Thymus (tissue), 11 donors: ENCODE measurements around the gene C1QL1. TPM values are rescaled to one million over a fixed set of nuclear protein-coding genes. Genes with fewer than 3 reads are reported as not detected.
A peak's percentile ranks its signal among the peaks of the same experiment; 100 is the strongest.

ENCODE experiments used
- DNase-seq, 9 donors: peaks; one replicate each; pipeline ENCODE4 v3.0.0-alpha.2; 2013; ENCODE audit warnings: low spot score in 9 of 9, low read depth in 6 of 9, missing footprints in 1 of 9
- H3K27ac ChIP-seq, 2 donors: one replicate each; pipeline ENCODE4 v1.5.1; 2013; ENCODE audit warnings: control low read depth in 1 of 2, low read depth in 1 of 2, low read length in 1 of 2, mild to moderate bottlenecking in 1 of 2, moderate library complexity in 1 of 2
- H3K27me3 ChIP-seq, 2 donors: one replicate each; pipeline ENCODE4 v1.5.1; 2013; ENCODE audit warnings: low read length in 1 of 2; ENCODE audit not compliant: control insufficient read depth in 2 of 2, insufficient read depth in 1 of 2
- H3K36me3 ChIP-seq, 2 donors: one replicate each; pipeline ENCODE4 v1.5.1; 2013; ENCODE audit warnings: low read length in 1 of 2, mild to moderate bottlenecking in 1 of 2, moderate library complexity in 1 of 2; ENCODE audit not compliant: control insufficient read depth in 2 of 2, insufficient read depth in 2 of 2
- H3K4me1 ChIP-seq, 2 donors: one replicate each; pipeline ENCODE4 v1.5.1; 2013; ENCODE audit warnings: low read length in 2 of 2; ENCODE audit not compliant: control insufficient read depth in 2 of 2, insufficient read depth in 2 of 2
- H3K4me3 ChIP-seq, 2 donors: one replicate each; pipeline ENCODE4 v1.5.1; 2013; ENCODE audit warnings: low read length in 2 of 2, control low read depth in 1 of 2, mild to moderate bottlenecking in 1 of 2
- H3K9me3 ChIP-seq, 2 donors: one replicate each; pipeline ENCODE4 v1.5.1; 2013; ENCODE audit warnings: low read length in 1 of 2, mild to moderate bottlenecking in 1 of 2; ENCODE audit not compliant: control insufficient read depth in 2 of 2, insufficient read depth in 1 of 2
- WGBS: extraction: QIAGEN DNeasy Blood & Tissue Kit; methylation state at CpG from one replicate; pipeline ENCODE4 v1.1.7; 2013; 5-methylcytosine and 5-hydroxymethylcytosine counted together
- polyA plus RNA-seq: library from polyadenylated mRNA; stranded (reverse); fragments of 200-250 nt; gene quantifications from one replicate; pipeline ENCODE4 v1.2.3, GENCODE V29; 2013
- total RNA-seq: library from RNA; stranded (reverse); fragments of 120-200 nt; gene quantifications from one replicate; pipeline ENCODE4 v1.2.4, GENCODE V29; 2013
- donor health status: healthy.

Gene C1QL1
- total and polyA plus RNA-seq, 2 donors = 0.09 to 0.23 TPM

GRCh38 chr17:44915321-44915726 lies 52.8 kb downstream of the C1QL1 start, which contains the start of gene GFAP:
Gene GFAP, minus strand, starts transcription at chr17:44915500. Its CDS starts 14 bp downstream, at chr17:44915486.
- Histone ChIP-seq H3K27ac (no peak within 1 kb of the TSS), H3K4me3 (no peak within 1 kb of the TSS), H3K9me3 (no peaks in the 10 kb centered on the region), H3K27me3 (peaks cover 11 to 84% of the 10 kb centered on the region in 2 donors), H3K4me1 (peaks cover 0 to 4% of the 10 kb centered on the region in 2 donors), H3K36me3 (no peaks in the 10 kb centered on the region)
- 91% methylated on average over 17 of the region's 17 CpGs for WGBS
- no peak for DNase-seq

GRCh38 chr17:44914698-44915271 lies 53.3 kb downstream of the C1QL1 start:
- H3K4me3 ChIP-seq = no peak overlapping the region
- H3K4me1 ChIP-seq = peaks cover 0 to 4% of the 10 kb centered on the region in 2 donors
- WGBS = 92% methylated on average over 19 of the region's 19 CpGs
- H3K36me3 ChIP-seq = no peaks in the 10 kb centered on the region
- peaks cover 11 to 84% of the 10 kb centered on the region in 2 donors for H3K27me3 ChIP-seq
- no peak overlapping the region for H3K27ac ChIP-seq
- H3K9me3 ChIP-seq = no peaks in the 10 kb centered on the region
- no peak for DNase-seq

GRCh38 chr17:44914148-44914547 lies 54.0 kb downstream of the C1QL1 start:
- Histone ChIP-seq H3K9me3 (no peaks in the 10 kb centered on the region), H3K27ac (no peak overlapping the region), H3K36me3 (no peaks in the 10 kb centered on the region), H3K4me3 (no peak overlapping the region), H3K27me3 (peaks cover 11 to 80% of the 10 kb centered on the region in 2 donors), H3K4me1 (peaks cover 0 to 4% of the 10 kb centered on the region in 2 donors)
- WGBS = 90% methylated on average over 4 of the region's 4 CpGs
- DNase-seq = no peak

- WGBS = 55% methylated on average over 6 of the region's 6 CpGs
- peaks cover 0 to 4% of the 10 kb centered on the region in 2 donors for H3K4me1 ChIP-seq
- DNase-seq = no peak
- H3K4me3 ChIP-seq = no peak overlapping the region
- no peaks in the 10 kb centered on the region for H3K9me3 ChIP-seq
- H3K36me3 ChIP-seq = no peaks in the 10 kb centered on the region
- peaks cover 11 to 81% of the 10 kb centered on the region in 2 donors for H3K27me3 ChIP-seq
- no peak overlapping the region for H3K27ac ChIP-seq
Observed at GRCh38 chr17:44913676-44914075, 54.4 kb downstream of the C1QL1 start.

GRCh38 chr17:44912763-44913544 lies 55.1 kb downstream of the C1QL1 start:
- 90% methylated on average over 14 of the region's 14 CpGs for WGBS
- Histone ChIP-seq H3K9me3 (no peaks in the 10 kb centered on the region), H3K27ac (no peak overlapping the region), H3K4me3 (no peak overlapping the region), H3K36me3 (no peaks in the 10 kb centered on the region), H3K27me3 (peaks cover 11 to 79% of the 10 kb centered on the region in 2 donors), H3K4me1 (peaks cover 0 to 4% of the 10 kb centered on the region in 2 donors)
- no peak for DNase-seq

- Histone ChIP-seq H3K36me3 (no peaks in the 10 kb centered on the region), H3K4me1 (peaks cover 0 to 12% of the 10 kb centered on the region in 2 donors), H3K9me3 (no peaks in the 10 kb centered on the region), H3K27ac (no peak overlapping the region), H3K4me3 (peak overlapping the region in 1 of 2 donors; percentile 24), H3K27me3 (peaks cover 11 to 74% of the 10 kb centered on the region in 2 donors)
- peak in 3 of 9 donors; percentile 6 to 30 (median 22) for DNase-seq
- WGBS = 17% methylated on average over 56 of the region's 56 CpGs
Observed at GRCh38 chr17:44911133-44912001, 56.7 kb downstream of the C1QL1 start.

- DNase-seq = no peak
- Histone ChIP-seq H3K27ac (no peak overlapping the region), H3K36me3 (no peaks in the 10 kb centered on the region), H3K4me3 (no peak overlapping the region), H3K9me3 (no peaks in the 10 kb centered on the region), H3K4me1 (peaks cover 0 to 12% of the 10 kb centered on the region in 2 donors), H3K27me3 (peaks cover 11 to 75% of the 10 kb centered on the region in 2 donors)
- WGBS = 92% methylated on average over 13 of the region's 13 CpGs
Observed at GRCh38 chr17:44910231-44911106, 57.6 kb downstream of the C1QL1 start.
